GM10248 (cell line): Measurements from ENCODE around the gene ZNF280C.

Experiments
- CTCF ChIA-PET: fragments of 300-600 bp; sonication (Branson Sonifier 250); formaldehyde crosslinking; extraction: SDS; loops from one replicate; lab custom pipeline; 2021; ENCODE audit warnings: antibody characterized with exemption; lab: Yijun Ruan, JAX
- POLR2A ChIA-PET: fragments of 350-650 bp; sonication (Branson Sonifier 250); formaldehyde crosslinking; extraction: SDS; loops from one replicate; lab custom pipeline; 2020; ENCODE audit warnings: antibody characterized with exemption; lab: Yijun Ruan, JAX
- DNase-seq: peaks from one replicate; pipeline ENCODE4 v3.0.0; 2012; ENCODE audit errors: extremely low spot score
- CTCF ChIP-seq: IDR thresholded peaks from 2 replicates; pipeline ENCODE4 v1.5.1; 2012; ENCODE audit warnings: mild to moderate bottlenecking, low read depth; ENCODE audit errors: extremely low read depth, missing control alignments, control extremely low read depth

Gene ZNF280C

GRCh38 chrX:130263016-130263415 lies 5.7 kb downstream of the ZNF280C start:
- POLR2A ChIA-PET = no interaction called here
- TF ChIP-seq CTCF = no peak
- CTCF ChIA-PET = interaction anchor here (1.0 to 1.3 kb wide), 3 partner anchors 10 to 662 kb away, joined by 3 to 4 read pairs (median 3); no protein-coding TSS in a partner anchor
- DNase-seq = no peak

GRCh38 chrX:130262231-130262630 lies 6.5 kb downstream of the ZNF280C start:
- CTCF ChIA-PET = interaction anchor here (0.9 to 1.3 kb wide), 4 partner anchors 9 to 661 kb away, joined by 3 to 4 read pairs (median 3); no protein-coding TSS in a partner anchor
- DNase-seq = no peak
- no peak for TF ChIP-seq CTCF
- POLR2A ChIA-PET = no interaction called here

- CTCF ChIA-PET = interaction anchor here (0.9 kb wide), 1 partner anchor 75 kb away, joined by 3 read pairs; no protein-coding TSS in a partner anchor
- DNase-seq = no peak
- no peak for TF ChIP-seq CTCF
- POLR2A ChIA-PET = no interaction called here
Measured at GRCh38 chrX:130261296-130261893, 7.3 kb downstream of the ZNF280C start.

GRCh38 chrX:130260316-130260715 lies 8.4 kb downstream of the ZNF280C start:
- DNase-seq = no peak
- ChIA-PET POLR2A (no interaction called here), CTCF (no interaction called here)
- TF ChIP-seq CTCF = no peak

- POLR2A ChIA-PET = no interaction called here
- CTCF ChIA-PET = interaction anchor here (1.6 kb wide), 1 partner anchor 8 kb away, joined by 4 read pairs; no protein-coding TSS in a partner anchor
- DNase-seq = no peak
- no peak for TF ChIP-seq CTCF
Measured at GRCh38 chrX:130253916-130254315, 14.8 kb downstream of the ZNF280C start.

- CTCF ChIA-PET = no interaction called here
- no peak for DNase-seq
- no peak for TF ChIP-seq CTCF
- POLR2A ChIA-PET = no interaction called here
Measured at GRCh38 chrX:130251671-130252070, 17.0 kb downstream of the ZNF280C start.
